NCI-H2227 (cell line): Measurements from ENCODE around the gene CUX1.

Experiments used
- DNase-seq: peaks from one replicate; lab custom pipeline; 2025; ENCODE audit not compliant: unreplicated experiment; lab: John Stamatoyannopoulos, UW

Gene CUX1

DNA sequence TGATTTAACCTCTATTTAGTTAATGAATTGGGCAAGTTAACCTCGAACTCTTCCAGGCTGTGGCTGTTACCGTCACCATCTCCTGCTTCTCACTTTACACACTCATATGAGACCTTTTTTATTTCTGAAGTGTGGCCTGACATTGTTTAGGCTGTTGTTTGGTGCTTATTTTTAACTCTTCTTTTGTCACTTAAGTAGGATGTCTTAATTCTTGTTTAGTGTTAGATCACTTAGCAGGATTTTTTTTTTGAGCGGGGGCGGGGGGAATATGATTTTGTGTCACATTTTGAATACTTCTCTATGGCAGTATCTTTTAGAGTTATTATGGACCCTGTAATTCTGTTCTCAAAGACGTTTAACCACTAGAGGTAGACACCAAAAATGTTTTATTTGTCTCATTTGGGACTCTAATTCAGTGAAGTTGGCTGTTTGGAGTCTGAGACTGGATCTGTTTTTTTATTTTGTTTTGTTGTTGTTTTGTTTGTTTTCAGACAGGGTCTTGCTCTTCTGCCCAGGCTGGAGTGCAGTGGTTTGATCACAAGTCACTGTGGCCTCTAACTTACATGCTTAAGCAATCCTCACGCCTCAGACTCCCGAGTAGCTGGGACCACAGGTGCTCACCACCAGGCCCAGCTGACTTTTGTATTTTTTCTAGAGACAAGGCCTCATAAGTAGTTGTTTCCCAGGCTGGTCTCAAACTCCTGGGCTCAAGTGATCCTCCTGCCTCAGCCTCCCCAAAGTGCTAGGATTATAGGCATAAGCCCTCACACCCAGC is 73.5 kb downstream of the CUX1 start:
- DNase-seq = no peak

DNA sequence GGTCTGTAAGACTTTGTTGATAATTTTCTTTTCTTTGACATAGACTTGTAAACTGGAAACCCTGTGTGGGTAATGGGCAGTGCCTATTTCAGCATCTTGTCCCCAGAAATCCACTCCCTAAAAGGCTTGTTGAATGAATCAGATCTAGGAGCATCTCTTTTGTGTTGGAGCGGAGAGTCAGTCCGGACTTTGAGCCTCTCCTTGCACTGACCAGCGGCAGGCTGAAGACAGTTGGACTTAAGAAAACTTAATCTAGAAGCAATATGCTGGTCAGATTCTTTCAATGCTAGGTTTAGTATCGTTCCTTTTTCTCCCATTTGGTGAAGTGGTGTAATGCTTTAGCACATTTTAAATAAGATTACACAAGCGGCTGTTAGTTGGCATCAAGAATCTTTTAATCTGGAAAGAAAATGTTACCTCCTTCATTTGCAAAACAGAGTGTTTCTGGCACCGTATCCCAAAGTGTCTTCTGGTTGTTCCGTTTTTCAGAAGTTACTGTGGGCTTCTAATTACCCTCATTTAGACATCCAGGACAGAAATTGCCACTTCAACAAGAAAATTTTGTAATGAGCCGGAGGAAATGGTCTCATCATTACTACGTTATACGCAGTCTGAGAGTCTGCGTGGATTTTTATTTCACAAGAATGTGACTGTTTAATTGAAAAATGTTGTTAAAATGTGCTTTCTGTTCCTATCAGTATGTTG is 74.7 kb downstream of the CUX1 start:
- no peak for DNase-seq

DNA sequence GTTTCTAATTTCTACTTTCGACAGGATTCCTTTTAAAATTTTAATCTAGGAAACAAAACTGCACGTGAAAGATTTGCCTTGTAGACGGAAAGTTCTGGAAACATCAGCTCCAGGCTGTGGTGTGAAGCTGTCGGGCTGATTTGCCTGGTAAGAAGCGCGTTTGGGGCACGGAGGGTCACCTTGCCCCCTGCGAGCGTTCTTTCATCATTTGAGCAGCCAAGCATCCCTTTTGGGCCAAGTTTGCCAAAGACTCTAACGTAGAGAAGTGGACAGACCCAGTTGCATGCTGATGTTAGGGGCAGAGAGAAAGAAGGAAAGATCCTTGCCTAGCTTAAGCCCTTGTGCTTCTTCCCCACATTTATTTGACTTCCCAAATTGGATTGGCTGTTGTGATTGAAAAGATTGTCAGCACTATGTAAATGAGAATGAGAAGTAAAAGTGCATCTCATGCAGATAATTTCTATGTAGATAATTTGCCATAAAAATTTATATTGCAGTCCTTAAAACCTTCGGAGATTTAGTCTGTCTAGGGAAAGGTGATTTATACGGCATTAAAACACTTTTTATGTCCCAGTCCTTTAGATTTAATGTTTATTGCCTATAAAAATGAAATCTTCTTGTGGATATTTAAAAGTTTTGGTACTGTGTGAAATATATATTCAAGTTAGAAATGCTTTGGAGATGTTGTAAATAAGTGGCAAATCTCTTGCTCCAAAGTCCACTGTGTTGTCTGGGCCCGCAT is 76.1 kb downstream of the CUX1 start:
- DNase-seq = no peak

DNA sequence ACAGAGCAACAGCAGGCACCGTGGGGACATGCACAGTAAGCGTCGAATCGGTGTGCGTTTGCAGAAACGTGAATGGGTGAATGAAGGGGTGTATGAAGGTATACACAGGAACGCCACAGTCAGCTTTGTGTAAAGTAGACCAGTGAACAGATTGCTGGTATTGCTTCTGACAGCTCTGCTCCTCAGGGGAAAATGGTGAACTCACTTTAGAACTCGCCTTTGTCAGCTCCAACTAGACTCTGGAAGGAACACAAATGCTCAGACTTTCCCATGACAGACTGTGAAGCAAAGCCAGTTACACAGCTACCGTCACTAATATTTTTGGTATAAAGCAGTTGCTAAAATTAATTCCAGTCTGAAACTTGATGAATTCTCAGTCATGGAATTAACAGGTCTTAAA is 78.9 kb downstream of the CUX1 start:
- DNase-seq = no peak

DNA sequence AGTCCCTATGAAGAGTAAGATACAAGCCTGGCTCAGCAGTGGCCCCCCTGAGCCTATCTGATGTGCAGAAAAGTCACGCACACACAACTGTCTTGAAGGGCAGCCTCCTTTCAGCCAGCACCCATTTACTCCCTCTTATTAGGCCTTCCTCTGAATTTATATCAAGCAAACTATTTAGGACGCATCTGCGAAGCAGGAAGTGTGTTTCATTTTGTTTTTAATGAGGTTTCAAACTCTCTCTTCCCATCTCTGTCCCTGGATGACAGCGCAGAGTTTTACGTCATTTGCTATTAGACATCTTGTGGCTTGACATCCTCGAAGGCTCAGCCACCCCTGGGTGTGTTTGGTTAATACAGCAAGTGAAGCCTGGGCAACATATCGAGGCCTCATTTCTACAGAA is 79.5 kb downstream of the CUX1 start:
- DNase-seq = no peak

DNA sequence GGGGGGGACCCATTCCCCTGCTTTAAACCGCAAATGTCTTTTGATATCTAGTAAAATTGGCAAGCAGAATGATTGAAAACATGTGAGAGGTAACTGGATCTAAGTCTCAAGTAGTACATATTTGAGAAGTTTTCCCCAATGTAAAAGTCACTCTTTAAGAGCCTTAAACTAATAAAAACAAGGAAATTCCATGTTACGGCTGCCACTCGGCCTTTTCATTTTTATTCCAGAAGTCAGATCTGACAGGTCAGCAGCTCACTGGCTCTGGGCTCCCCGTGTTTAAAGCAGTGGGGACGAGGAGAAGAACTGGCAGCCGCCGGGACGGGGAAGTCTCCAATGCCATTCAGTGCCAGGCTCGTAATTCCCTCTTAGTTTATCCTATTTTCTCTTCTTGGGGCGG is 80.7 kb downstream of the CUX1 start:
- no peak for DNase-seq

DNA sequence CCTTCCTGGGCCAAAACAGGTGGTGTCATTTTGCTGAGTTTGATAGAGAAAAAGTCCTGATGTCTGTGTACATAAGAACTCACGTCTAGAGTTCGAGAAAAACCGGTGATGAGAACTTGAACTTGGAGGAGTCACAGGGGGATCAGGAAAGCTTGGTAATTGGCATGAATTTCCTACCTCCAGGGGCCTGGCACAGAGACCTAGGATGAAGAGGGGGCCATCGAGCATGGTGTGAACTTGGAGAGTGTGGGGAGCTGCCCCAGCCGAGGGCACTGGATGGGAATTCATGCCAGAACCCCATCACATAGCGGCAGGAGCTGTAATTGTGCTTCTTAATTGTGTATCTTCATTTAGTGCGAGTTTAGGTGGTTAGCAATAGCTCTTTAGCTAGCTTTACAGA is 82.2 kb downstream of the CUX1 start:
- no peak for DNase-seq

DNA sequence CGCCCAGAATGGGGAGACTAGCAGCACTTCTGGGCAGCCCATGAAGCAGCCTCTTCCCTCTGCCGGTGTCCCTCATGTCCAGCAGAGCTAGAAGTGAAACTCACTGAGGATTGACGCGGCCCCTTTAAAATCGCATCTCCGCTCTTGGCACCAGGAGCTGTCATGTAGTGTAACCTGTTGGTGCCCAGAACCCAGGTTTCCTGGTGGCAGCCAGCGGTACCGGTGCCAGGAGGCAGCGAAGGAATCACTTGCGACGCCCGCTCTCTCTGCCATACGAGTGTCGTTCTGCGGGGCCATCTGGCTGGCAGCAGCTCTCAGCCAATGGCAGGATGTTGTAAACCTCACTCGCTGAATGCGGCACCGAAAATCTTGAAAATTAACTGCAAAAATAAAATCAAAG is 82.7 kb downstream of the CUX1 start:
- no peak for DNase-seq

DNA sequence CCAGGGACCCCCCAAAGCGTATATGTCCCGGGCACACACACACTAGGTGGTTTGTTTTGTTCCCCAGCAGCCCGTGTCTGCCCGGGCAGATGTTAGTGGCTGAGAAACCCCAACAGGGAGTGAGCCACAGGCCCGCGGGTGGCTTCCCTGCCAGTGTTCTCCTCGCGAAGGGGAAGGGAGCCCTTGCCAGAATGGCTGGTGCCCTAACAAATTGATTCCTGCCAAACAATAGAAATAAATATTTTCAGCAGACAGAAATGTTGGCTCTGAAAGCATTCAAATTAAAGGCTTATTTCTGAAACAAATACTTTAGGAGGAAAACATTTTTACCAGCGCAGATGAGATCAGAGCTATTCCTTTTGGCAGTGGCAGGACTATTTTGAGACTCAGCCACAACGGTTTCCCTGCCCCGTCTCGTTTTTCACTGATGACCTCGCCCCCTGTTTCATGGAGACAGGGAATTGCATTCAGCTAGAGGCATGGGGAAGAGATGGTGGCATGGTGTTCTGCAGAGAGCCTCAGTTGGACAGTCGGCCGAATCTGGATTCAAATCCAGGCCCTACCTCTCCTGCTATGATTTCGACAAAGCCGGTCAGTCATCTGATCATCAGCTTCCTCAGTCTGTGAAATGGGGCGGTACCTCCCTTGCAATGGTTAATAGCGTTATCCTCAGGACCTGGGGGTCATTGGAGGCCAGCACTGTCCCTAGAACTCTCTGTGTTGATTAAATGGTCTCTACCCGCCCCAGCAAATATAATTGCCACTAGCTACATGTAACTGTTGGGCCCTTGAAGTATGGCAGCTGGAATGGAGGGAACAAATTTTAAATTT is 84.5 kb downstream of the CUX1 start:
- DNase-seq = no peak

DNA sequence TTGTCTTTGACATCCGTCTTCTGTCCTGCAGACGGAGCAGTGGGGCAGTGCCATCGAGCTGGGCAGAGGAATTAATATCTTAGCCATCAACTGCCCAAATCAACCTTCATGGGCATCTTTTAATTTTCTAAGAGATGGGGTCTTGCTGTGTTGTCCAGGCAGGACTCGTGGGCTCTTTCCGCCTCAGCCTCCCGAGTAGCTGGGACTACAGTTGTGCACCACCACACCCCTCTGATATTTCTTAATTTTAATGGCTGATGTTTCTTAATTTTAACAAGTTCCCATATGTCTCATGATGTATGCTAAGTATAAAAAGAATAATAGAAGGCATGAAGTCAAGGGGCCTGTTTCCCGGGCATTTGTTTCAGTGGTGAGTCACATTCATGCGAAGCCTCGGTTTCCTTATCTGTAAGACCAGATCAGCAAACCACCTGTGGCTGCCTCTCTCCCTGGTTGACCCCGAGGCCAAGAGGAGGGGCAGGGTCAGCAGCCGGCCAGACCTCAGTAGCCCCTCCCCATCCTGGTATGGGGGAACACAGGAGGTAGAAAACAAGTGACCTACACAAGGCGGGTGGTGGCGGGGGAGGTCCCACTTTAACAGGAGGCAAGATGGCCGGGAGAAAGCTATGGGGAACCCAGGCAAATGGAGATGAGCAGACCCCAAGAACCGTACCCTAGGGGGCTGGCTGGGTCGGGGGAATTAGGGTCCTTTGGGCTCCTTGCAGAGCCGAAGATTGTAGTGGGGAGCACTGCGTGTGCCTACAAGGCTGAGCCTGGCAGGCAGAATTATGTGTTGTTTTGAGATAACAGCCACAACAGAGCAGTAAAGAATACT is 85.5 kb downstream of the CUX1 start:
- DNase-seq = no peak

DNA sequence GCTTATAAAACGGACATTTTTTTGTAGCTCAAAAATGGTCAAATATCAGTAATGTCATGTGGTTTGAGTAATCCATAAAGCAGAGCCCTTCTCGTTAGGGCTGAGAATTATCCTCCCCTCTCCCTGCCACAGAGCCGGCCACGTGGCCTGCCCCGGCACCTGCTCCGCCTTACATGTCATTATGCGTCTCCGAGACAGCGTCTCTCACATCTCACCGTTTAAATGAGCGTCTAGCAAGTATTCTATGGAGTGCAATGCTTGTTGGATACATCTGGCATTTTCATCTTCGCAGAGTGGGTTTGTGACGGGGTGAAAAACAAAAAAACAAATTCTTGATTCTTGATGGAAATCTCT is 86.1 kb downstream of the CUX1 start:
- DNase-seq = no peak

DNA sequence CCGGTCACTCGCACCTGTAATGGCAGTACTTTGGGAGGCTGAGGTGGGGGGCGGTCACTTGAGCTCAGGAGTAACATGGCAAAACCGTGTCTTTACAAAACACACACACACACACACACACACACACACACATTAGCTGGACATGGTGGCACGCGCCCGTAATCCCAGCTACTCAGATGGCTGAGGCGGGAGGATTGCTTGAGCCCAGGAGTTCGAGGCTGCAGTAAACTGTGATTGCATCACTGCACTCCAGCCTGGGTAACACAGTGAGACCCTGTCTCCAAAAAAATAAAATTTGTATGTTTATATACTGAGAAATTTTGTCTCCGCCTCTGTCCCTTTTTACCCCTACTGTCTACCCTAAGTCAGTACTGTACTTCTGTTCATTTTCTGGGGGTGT is 86.6 kb downstream of the CUX1 start:
- DNase-seq = no peak

DNA sequence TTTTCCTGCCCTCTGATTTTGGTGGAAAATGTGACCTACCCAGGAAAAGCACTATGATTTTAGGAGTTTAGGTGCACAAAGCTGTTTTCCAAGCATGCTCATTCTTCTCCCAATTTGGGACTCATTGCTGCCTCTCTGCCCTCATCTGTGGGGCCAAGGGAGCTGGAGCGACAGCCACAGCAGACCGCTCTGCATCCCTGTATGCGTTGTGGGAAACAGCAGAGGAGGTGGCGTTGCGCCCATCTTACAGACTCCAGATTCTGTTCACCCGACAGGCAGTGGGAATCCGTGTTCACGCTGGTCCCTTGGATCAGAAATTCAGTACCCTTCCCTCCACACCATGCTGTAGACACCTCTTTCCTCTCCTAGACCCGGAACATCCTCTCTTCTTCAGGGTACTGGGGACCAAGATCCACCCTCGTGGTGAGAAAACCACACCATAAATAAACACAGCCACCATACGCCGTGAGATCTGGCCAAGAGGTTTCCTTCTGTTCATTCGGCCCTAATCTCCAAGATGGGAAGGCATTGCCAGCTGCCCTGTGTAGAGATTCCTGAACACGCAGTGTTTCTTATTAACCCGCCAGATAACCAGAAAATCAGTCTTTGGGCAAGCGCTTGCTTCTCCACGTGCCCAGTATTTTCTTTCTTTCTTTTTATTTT is 87.9 kb downstream of the CUX1 start:
- no peak for DNase-seq

DNA sequence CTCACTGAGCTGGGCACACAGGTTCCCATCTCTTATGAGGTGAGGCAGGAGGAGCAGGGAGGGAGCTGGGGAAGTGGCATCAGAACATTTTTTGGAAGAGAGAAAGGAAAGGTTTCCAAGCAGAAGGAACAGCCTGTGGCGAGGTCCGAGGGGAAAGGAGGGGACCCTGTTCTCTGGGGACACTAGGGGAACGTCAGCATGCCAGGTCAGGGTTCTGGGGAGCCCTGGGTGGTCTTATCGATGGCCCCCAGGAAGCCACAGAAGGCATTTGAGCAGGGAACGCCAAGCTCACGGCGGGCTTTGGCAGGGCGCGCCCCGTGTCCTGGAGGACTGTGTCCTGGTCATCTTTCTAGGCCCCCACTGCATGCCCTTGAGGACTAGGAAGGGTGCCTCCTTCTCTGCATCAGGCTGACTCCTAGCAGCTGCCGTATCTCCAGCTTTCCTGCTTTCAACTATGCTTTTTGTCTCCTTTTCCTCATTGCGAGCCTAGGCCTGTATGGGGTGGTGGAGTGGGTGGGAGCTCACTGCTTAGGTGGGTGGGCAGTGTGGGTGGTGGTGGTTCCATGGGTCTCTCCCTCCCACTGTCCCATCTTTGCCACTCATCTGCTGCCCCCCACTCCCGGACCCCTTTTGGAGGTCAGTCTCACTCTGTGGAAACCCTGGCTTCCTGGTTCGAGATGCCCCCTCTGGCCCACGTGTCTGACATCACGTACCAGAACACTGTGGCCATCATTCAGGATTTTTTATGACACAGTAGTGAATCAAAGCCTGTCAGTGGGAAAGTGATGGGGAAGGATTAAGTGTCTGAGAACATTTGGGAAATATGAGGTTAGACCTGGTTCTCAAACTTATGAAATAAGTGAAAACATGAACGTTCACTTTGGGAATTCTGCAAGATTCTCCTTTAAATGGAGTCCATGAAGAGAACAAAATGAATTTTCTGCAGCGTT is 89.1 kb downstream of the CUX1 start:
- DNase-seq = no peak

DNA sequence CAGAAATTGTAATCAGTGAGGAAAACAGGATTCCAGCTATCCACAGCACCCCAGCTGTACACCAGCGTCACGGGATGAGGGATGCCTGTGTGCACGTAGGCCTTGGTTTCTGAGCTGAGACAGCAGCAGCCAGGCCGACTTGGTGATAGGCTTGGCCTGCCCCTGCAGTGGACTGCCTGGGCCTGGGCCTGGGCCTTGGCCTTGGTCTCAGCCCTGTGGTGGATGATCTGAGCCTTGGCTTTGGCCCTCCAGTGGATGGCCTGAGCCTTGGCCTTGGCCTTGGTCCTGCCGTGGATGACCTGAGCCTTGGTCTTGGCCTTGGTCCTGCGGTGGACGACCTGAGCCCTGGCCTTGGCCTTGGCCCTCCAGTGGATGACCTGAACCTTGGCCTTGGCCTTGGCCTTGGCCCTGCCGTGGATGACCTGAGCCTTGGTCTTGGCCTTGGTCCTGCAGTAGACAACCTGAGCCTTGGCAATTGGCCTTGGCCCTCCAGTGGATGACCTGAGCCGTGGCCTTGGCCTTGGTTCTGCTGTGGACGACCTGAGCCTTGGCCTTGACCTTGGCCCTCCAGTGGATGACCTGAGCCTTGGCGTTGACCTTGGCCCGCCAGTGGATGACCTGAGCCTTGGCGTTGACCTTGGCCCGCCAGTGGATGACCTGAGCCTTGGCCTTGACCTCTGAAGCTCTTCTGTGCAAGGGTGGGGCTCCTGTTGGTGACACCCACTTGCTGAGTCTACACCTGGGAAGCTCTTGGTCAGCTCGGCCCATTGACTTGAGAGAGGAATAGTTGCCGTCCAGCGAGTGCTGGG is 93.8 kb downstream of the CUX1 start:
- no peak for DNase-seq

DNA sequence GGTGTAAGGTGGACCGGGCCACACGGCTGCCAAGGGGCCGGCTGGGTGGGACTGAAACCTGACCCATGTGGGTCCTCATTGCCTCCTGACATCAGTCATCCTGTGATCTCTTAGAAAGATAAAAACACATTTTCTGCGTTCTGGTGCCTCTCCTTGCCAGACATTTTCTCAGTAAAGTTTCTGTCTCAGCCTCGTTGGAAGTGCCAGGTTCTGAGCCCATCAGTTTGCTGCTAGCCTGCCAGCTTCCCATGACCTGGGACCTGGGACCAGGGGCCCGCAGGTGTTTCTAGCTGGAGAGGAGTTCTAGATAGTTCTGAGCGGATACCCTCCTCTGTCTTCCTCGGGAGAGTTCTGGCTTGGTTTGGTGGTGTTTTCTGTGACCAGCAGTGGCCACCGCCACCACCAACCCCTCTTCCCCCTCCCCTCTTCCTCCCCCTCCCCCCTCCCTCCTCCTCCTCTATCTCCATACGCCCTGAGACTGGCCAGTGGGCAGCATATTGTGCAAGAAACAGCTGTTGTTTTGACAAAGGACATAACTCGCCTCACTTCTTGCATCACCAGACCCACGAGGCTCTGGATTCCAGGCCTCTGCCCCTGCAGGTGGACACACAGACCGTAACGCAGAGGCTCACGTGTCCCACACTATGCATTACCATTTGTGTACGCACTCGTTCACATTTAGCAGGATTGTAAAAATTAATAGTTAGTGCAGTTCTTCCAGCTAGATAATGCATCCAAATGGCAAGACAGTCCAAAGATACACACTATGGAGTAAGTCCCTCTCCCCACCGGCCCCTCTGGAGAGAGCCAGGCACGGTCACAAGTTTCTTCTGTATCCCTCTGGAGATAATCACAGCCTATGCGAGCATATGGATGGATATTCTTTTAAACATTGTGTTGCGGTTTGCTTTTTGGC is 94.6 kb downstream of the CUX1 start:
- no peak for DNase-seq

DNA sequence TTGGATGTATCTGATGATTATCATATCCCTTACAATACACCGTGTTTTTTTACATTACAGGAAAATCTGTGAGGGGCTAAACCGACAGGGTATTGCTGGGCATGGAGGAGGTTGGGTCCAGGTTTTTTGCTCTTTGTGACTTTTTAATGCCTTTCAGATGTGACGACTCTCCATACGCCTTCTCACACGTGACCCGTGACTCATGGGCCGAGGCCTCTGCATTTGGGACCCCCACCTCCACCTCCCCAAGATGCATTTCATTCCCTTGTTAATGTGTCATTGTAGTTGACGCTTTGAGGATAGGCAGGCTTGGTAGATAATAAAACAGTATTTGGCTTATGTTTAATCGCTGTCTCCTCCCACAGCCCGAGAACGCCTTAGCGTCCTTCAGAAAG is 95.3 kb downstream of the CUX1 start:
- no peak for DNase-seq
